MM.1S (cell line): ENCODE measurements around the gene SLC9A1.

ENCODE experiments used
- DNase-seq: peaks from one replicate; pipeline ENCODE4 v3.0.0-alpha.2; 2015
- H2AFZ ChIP-seq: fragments of 300-600 bp; sonication (generic); 2 replicates; pipeline ENCODE4 v1.6.0; 2016; ENCODE audit warnings: antibody characterized with exemption, low read length
- H3F3A ChIP-seq: fragments of 300-600 bp; sonication (generic); 2 replicates; pipeline ENCODE4 v1.6.1; 2016; ENCODE audit warnings: mild to moderate bottlenecking, antibody characterized with exemption, low read length, moderate library complexity, mixed read lengths; ENCODE audit not compliant: insufficient read depth
- H3K27ac ChIP-seq: fragments of 300-600 bp; sonication (generic); 2 replicates; pipeline ENCODE4 v1.5.1; 2016; ENCODE audit warnings: mild to moderate bottlenecking, low read length
- H3K27me3 ChIP-seq: fragments of 300-600 bp; sonication (generic); replicated peaks from 2 replicates; pipeline ENCODE4 v1.6.0; 2016; ENCODE audit warnings: low read length; ENCODE audit not compliant: insufficient read depth
- H3K36me3 ChIP-seq: fragments of 300-600 bp; sonication (generic); replicated peaks from 2 replicates; pipeline ENCODE4 v1.6.1; 2016; ENCODE audit warnings: mild to moderate bottlenecking, low read length, mixed read lengths; ENCODE audit not compliant: insufficient read depth
- H3K4me1 ChIP-seq: fragments of 300-600 bp; sonication (generic); 2 replicates; pipeline ENCODE4 v1.6.1; 2016; ENCODE audit warnings: low read length, mixed read lengths
- H3K4me2 ChIP-seq: fragments of 300-600 bp; sonication (generic); 2 replicates; pipeline ENCODE4 v1.6.0; 2016; ENCODE audit warnings: low read depth, low read length
- H3K4me3 ChIP-seq: fragments of 300-600 bp; sonication (generic); 2 replicates; pipeline ENCODE4 v1.5.1; 2016; ENCODE audit warnings: low read length, mixed read lengths
- H3K79me2 ChIP-seq: fragments of 300-600 bp; sonication (generic); 2 replicates; pipeline ENCODE4 v1.6.1; 2016; ENCODE audit warnings: mixed run types, low read length, mixed read lengths
- H3K9ac ChIP-seq: fragments of 300-600 bp; sonication (generic); 2 replicates; pipeline ENCODE4 v1.6.1; 2016; ENCODE audit warnings: low read length, mixed read lengths
- H3K9me2 ChIP-seq: fragments of 300-600 bp; sonication (generic); replicated peaks from 2 replicates; pipeline ENCODE4 v1.6.1; 2016; ENCODE audit warnings: mild to moderate bottlenecking, low read length, mixed read lengths; ENCODE audit not compliant: insufficient read depth
- H3K9me3 ChIP-seq: fragments of 300-600 bp; sonication (generic); replicated peaks from 2 replicates; pipeline ENCODE4 v1.6.1; 2016; ENCODE audit warnings: mild to moderate bottlenecking, low read length, mixed read lengths; ENCODE audit not compliant: insufficient read depth
- H4K20me1 ChIP-seq: fragments of 300-600 bp; sonication (generic); 2 replicates; pipeline ENCODE4 v1.6.1; 2016; ENCODE audit warnings: mild to moderate bottlenecking, low read length, moderate library complexity, mixed read lengths; ENCODE audit not compliant: insufficient read depth
- CTCF ChIP-seq: fragments of 300-600 bp; sonication (generic); IDR thresholded peaks from 2 replicates; pipeline ENCODE4 v1.5.1; 2016; ENCODE audit warnings: antibody characterized with exemption, low read length, mixed read lengths
- EZH2 ChIP-seq: fragments of 300-600 bp; sonication (generic); optimal IDR thresholded peaks from 2 replicates; pipeline ENCODE3; 2017; ENCODE audit warnings: low read depth, mild to moderate bottlenecking, antibody characterized with exemption, low read length, mixed read lengths
- EZH2phosphoT487 ChIP-seq: fragments of 300-600 bp; sonication (generic); IDR thresholded peaks from 2 replicates; pipeline ENCODE4 v1.6.1; 2018; ENCODE audit warnings: antibody characterized with exemption, low read length

Gene SLC9A1

GRCh38 chr1:27114546-27114945 lies 40.4 kb downstream of the SLC9A1 start:
- no peak for TF ChIP-seq CTCF
- TF ChIP-seq EZH2phosphoT487, result no peak
- no peak for TF ChIP-seq EZH2
- Histone ChIP-seq H3K4me2 (no peak overlapping the region), H3K4me3 (no peak overlapping the region)

GRCh38 chr1:27113861-27114260 lies 41.1 kb downstream of the SLC9A1 start:
- H3K36me3 ChIP-seq, result no peaks in the 10 kb centered on the region
- no peak overlapping the region for H2AFZ ChIP-seq
- H3K9me2 ChIP-seq, result no peaks in the 10 kb centered on the region
- no peaks in the 10 kb centered on the region for H3K9me3 ChIP-seq
- no peaks in the 10 kb centered on the region for H3K27me3 ChIP-seq
- H3K79me2 ChIP-seq, result no peaks in the 10 kb centered on the region
- TF ChIP-seq EZH2 (no peak), EZH2phosphoT487 (no peak), CTCF (no peak)
- no peak for DNase-seq
- H3K4me2 ChIP-seq, result no peak overlapping the region
- H3K9ac ChIP-seq, result no peak overlapping the region
- no peaks in the 10 kb centered on the region for H3F3A ChIP-seq
- no peak overlapping the region for H3K4me3 ChIP-seq
- peaks cover 9% of the 10 kb centered on the region for H3K4me1 ChIP-seq
- no peaks in the 10 kb centered on the region for H4K20me1 ChIP-seq
- H3K27ac ChIP-seq, result no peak overlapping the region

More at GRCh38 chr1:27114546-27114945, 40.4 kb downstream of the SLC9A1 start:
- Histone ChIP-seq H2AFZ (no peak overlapping the region), H3K27me3 (no peaks in the 10 kb centered on the region), H3K27ac (no peak overlapping the region), H3K9me2 (no peaks in the 10 kb centered on the region), H4K20me1 (no peaks in the 10 kb centered on the region), H3K79me2 (no peaks in the 10 kb centered on the region), H3K36me3 (no peaks in the 10 kb centered on the region), H3K4me1 (peaks cover 9% of the 10 kb centered on the region), H3F3A (no peaks in the 10 kb centered on the region), H3K9me3 (no peaks in the 10 kb centered on the region), H3K9ac (no peak overlapping the region)
- no peak for DNase-seq

GRCh38 chr1:27111626-27112573 lies 43.0 kb downstream of the SLC9A1 start:
- Histone ChIP-seq H3F3A (no peaks in the 10 kb centered on the region), H3K4me3 (no peak overlapping the region), H4K20me1 (no peaks in the 10 kb centered on the region), H3K27me3 (no peaks in the 10 kb centered on the region), H2AFZ (peak overlapping the region; percentile 1), H3K9ac (no peak overlapping the region), H3K4me1 (peaks cover 9% of the 10 kb centered on the region), H3K9me2 (no peaks in the 10 kb centered on the region), H3K9me3 (no peaks in the 10 kb centered on the region), H3K36me3 (no peaks in the 10 kb centered on the region), H3K4me2 (no peak overlapping the region), H3K27ac (peak overlapping the region; percentile 30; the same call in 1 of the 2 replicates), H3K79me2 (no peaks in the 10 kb centered on the region)
- TF ChIP-seq CTCF, result peak; percentile 30
- no peak for TF ChIP-seq EZH2phosphoT487
- DNase-seq, result peak; percentile 64
